ENCODE data around the gene AFF1.

DNA sequence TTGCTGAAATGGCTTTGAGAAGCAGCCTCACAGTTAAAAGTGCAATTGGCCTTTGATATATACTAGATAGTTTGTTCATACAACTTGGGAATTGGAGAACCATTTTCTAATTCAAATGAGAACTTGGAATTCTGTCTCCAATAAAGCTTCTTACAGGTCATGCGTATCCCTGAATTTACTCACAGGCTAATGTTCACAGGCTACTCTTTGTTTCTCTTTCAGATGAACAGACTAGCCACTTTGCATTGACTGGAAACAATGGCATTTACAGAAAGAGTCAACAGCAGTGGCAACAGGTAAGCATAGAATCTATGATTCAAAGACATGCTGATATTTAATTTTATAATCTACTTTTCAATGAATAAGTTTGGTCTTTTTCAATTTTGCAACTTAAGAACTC lies 13.5 kb downstream of the AFF1 start:
- TF ChIP-seq CTCF (IDR thresholded peaks at IDR 0.05; ENCODE audit: low read length), result no peak
- TF ChIP-seq EZH2phosphoT487 (IDR thresholded peaks at IDR 0.05; ENCODE audit: low read length), result no peak
- TF ChIP-seq EZH2 (optimal IDR thresholded peaks at IDR 0.05; ENCODE audit: low read depth, low read length), result no peak
